GM19372 (cell line): ENCODE results near the gene SLC4A4.

Experiments used
- ATAC-seq: cut with Tn5 transposase; IDR thresholded peaks from one replicate; pipeline ENCODE4 v1.9.1; 2021; ENCODE audit warnings: mild to moderate bottlenecking, low read depth, moderate library complexity; ENCODE audit not compliant: unreplicated experiment

Gene SLC4A4

GRCh38 chr4:71466775-71467174 is 128.0 kb downstream of the SLC4A4 start:
- no peak for ATAC-seq

GRCh38 chr4:71468116-71468710 is 129.4 kb downstream of the SLC4A4 start:
- no peak for ATAC-seq

GRCh38 chr4:71469541-71469940 is 130.7 kb downstream of the SLC4A4 start:
- ATAC-seq = no peak

GRCh38 chr4:71470524-71470923 is 131.7 kb downstream of the SLC4A4 start:
- ATAC-seq = no peak

- ATAC-seq = no peak
Measured at GRCh38 chr4:71472946-71473345, 134.1 kb downstream of the SLC4A4 start.

- no peak for ATAC-seq
Measured at GRCh38 chr4:71473541-71474240, 134.9 kb downstream of the SLC4A4 start.

- ATAC-seq = no peak
Measured at GRCh38 chr4:71474731-71475130, 135.9 kb downstream of the SLC4A4 start.

GRCh38 chr4:71476240-71476639 is 137.4 kb downstream of the SLC4A4 start:
- no peak for ATAC-seq

- no peak for ATAC-seq
Measured at GRCh38 chr4:71486550-71487343, 147.9 kb downstream of the SLC4A4 start.

GRCh38 chr4:71487344-71487920 is 148.6 kb downstream of the SLC4A4 start:
- ATAC-seq = no peak

- ATAC-seq = no peak
Measured at GRCh38 chr4:71494539-71494938, 155.7 kb downstream of the SLC4A4 start.

- ATAC-seq = no peak
Measured at GRCh38 chr4:71495454-71495853, 156.6 kb downstream of the SLC4A4 start.

- ATAC-seq = no peak
Measured at GRCh38 chr4:71497078-71497477, 158.3 kb downstream of the SLC4A4 start.

- no peak for ATAC-seq
Measured at GRCh38 chr4:71498002-71498401, 159.2 kb downstream of the SLC4A4 start.

- no peak for ATAC-seq
Measured at GRCh38 chr4:71498625-71499024, 159.8 kb downstream of the SLC4A4 start.

GRCh38 chr4:71501992-71502391 is 163.2 kb downstream of the SLC4A4 start:
- ATAC-seq = no peak

- no peak for ATAC-seq
Measured at GRCh38 chr4:71518283-71518989, 179.6 kb downstream of the SLC4A4 start.

GRCh38 chr4:71520308-71520707 is 181.5 kb downstream of the SLC4A4 start:
- no peak for ATAC-seq

- no peak for ATAC-seq
Measured at GRCh38 chr4:71520850-71521249, 182.0 kb downstream of the SLC4A4 start.

- ATAC-seq = no peak
Measured at GRCh38 chr4:71524756-71525155, 185.9 kb downstream of the SLC4A4 start.
